Natural killer cell treated with Interleukin-12 subunit alpha and Interleukin-12 subunit beta and Interleukin-15 and Interleukin-18, amount 100 ng/mL, for 72 hours (primary cell): ENCODE measurements around the gene TMEM187. TPM values are rescaled to one million over a fixed set of nuclear protein-coding genes. Genes with fewer than 3 reads are reported as not detected.

Source experiments
- total RNA-seq, 2 donors: library from RNA; stranded (reverse); gene quantifications; one replicate each; pipeline ENCODE4 v1.2.3, GENCODE V29; 2022

TMEM187 gene
- total RNA-seq, 2 donors from 2014 or later = 2.4 to 6.9 TPM

Other genes with a start within 250 kb of the TMEM187 start
- gene BCAP31, start 248.4 kb upstream of the TMEM187 start, total RNA-seq = 100 to 1,000 TPM; 156 to 159 TPM
- gene ABCD1, start 247.9 kb upstream of the TMEM187 start, total RNA-seq = 10 to 100 TPM in 1 of 2 donors, 1 to 10 TPM in 1; 7.4 to 12.2 TPM
- gene PLXNB3, start 208.5 kb upstream of the TMEM187 start, total RNA-seq = 1 to 10 TPM in 1 of 2 donors, under 1 TPM in 1; 0.48 to 2.4 TPM
- gene SRPK3, start 191.7 kb upstream of the TMEM187 start, total RNA-seq = not detected
- 10 to 100 TPM; 62.5 to 74.1 TPM for gene IDH3G, start 178.4 kb upstream of the TMEM187 start, total RNA-seq
- 100 to 1,000 TPM; 266 to 306 TPM for gene SSR4, start 178.1 kb upstream of the TMEM187 start, total RNA-seq
- gene PDZD4, start 142.2 kb upstream of the TMEM187 start, total RNA-seq = 1 to 10 TPM; 2.2 to 2.7 TPM
- gene L1CAM, start 86.6 kb upstream of the TMEM187 start, total RNA-seq = 1 to 10 TPM in 1 of 2 donors, under 1 TPM in 1; 0.74 to 1.2 TPM
- gene AVPR2, start 68.1 kb upstream of the TMEM187 start, total RNA-seq = not detected
- gene ARHGAP4, start 46.5 kb upstream of the TMEM187 start, total RNA-seq = 100 to 1,000 TPM; 155 to 276 TPM
- gene NAA10, start 37.7 kb upstream of the TMEM187 start, total RNA-seq = 100 to 1,000 TPM; 115 to 175 TPM
- gene RENBP, start 28.1 kb upstream of the TMEM187 start, total RNA-seq = 1 to 10 TPM; 4.8 to 5.4 TPM
- gene HCFC1, start 936 bp upstream of the TMEM187 start, total RNA-seq = 100 to 1,000 TPM; 105 to 131 TPM
- 100 to 1,000 TPM; 136 to 258 TPM for gene IRAK1, start 47.1 kb downstream of the TMEM187 start, total RNA-seq
- 100 to 1,000 TPM in 1 of 2 donors, 10 to 100 TPM in 1; 65.5 to 103 TPM for gene MECP2, start 125.0 kb downstream of the TMEM187 start, total RNA-seq
- gene OPN1LW, start 171.5 kb downstream of the TMEM187 start, total RNA-seq = not detected
- gene OPN1MW, start 209.8 kb downstream of the TMEM187 start, total RNA-seq = not detected
- gene OPN1MW2, start 247.0 kb downstream of the TMEM187 start, total RNA-seq = not detected